Measurements from ENCODE around the gene TAS1R1. TPM values are rescaled to one million over a fixed set of nuclear protein-coding genes. Genes with fewer than 3 reads are reported as not detected.

Gene TAS1R1
- total RNA-seq, 2 donors from 2014 or later, result not detected

DNA sequence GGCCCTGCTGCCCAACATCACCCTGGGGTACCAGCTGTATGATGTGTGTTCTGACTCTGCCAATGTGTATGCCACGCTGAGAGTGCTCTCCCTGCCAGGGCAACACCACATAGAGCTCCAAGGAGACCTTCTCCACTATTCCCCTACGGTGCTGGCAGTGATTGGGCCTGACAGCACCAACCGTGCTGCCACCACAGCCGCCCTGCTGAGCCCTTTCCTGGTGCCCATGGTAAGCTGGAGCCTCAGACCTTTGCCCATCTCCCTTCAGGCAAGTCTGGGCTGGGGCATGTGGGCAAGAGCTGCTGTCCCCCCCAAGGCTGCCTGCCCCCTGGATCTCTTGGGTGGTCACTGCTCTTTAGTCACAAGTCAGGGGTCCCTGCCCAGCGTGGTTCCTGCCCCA is 15.9 kb downstream of the TAS1R1 start:
- no peak overlapping the region for H3K4me3 ChIP-seq
- no peaks in the 10 kb centered on the region for H3K36me3 ChIP-seq (replicated peaks in 1 of 2; ENCODE audit: insufficient read depth in 1 of 2, low read depth in 2 of 2)
- H3K27ac ChIP-seq, result no peak overlapping the region
- intact Hi-C loops (cut with DNase I), result no loop called here
- WGBS, 2 donors, result 0 to 72% methylated on average over 1 to 5 of the region's 5 CpGs
- H3K9me3 ChIP-seq, result no peaks in the 10 kb centered on the region
- no peaks in the 10 kb centered on the region for H3K4me1 ChIP-seq
- ATAC-seq (no peak), DNase-seq (no peak)
- peaks cover 0 to 3% of the 10 kb centered on the region in 2 donors for H3K27me3 ChIP-seq
- TF ChIP-seq POLR2A (IDR thresholded peaks at IDR 0.05), result no peak
- TF ChIP-seq, protein P1, sequence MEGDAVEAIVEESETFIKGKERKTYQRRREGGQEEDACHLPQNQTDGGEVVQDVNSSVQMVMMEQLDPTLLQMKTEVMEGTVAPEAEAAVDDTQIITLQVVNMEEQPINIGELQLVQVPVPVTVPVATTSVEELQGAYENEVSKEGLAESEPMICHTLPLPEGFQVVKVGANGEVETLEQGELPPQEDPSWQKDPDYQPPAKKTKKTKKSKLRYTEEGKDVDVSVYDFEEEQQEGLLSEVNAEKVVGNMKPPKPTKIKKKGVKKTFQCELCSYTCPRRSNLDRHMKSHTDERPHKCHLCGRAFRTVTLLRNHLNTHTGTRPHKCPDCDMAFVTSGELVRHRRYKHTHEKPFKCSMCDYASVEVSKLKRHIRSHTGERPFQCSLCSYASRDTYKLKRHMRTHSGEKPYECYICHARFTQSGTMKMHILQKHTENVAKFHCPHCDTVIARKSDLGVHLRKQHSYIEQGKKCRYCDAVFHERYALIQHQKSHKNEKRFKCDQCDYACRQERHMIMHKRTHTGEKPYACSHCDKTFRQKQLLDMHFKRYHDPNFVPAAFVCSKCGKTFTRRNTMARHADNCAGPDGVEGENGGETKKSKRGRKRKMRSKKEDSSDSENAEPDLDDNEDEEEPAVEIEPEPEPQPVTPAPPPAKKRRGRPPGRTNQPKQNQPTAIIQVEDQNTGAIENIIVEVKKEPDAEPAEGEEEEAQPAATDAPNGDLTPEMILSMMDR (IDR thresholded peaks at IDR 0.05), result no peak

- Histone ChIP-seq H3K27me3 (peaks cover 0 to 3% of the 10 kb centered on the region in 2 donors), H3K4me1 (no peaks in the 10 kb centered on the region), H3K27ac (no peak overlapping the region), H3K36me3 (replicated peaks in 1 of 2; ENCODE audit: insufficient read depth in 1 of 2, low read depth in 2 of 2) (no peaks in the 10 kb centered on the region), H3K9me3 (no peaks in the 10 kb centered on the region), H3K4me3 (no peak overlapping the region)
- WGBS, 2 donors, result 69 to 81% methylated on average over 11 to 12 of the region's 12 CpGs
- DNase-seq (no peak), ATAC-seq (no peak)
- TF ChIP-seq POLR2A (IDR thresholded peaks at IDR 0.05), result no peak
- TF ChIP-seq, protein P1 (IDR thresholded peaks at IDR 0.05), result no peak
- intact Hi-C loops (cut with DNase I), result no loop called here
Measured at GRCh38 chr1:6572653-6573383, 17.7 kb downstream of the TAS1R1 start.

DNA sequence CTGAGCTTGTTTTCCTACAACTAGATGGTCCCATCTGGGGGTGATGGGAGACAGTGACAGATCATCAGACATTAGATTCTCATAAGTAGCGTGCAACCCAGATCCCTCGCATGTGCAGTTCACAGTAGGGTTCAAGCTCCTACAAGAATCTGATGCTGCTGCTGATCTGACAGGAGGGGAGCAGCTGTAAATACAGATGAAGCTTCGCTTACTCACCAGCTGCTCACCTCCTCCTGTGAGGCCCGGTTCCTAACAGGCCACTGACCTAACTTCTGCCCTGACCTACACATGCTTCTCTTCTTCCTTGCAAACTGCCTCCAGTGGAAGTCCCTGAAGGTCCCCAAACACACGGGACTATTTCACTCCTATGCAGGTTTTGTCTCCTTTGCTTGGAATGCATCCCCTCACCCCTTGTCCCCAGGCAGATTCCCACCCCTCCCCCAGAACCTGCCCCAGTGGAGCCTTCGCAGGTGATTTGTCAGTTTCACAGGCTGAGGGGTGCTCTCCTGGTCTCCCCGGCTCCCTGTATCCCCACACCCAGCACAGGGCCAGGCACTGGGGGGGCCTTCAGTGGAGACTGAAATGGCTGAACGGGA is 19.0 kb downstream of the TAS1R1 start:
- H3K4me3 ChIP-seq, result no peak overlapping the region
- no peak overlapping the region for H3K27ac ChIP-seq
- intact Hi-C loops (cut with DNase I), result no loop called here
- TF ChIP-seq POLR2A (IDR thresholded peaks at IDR 0.05), result no peak
- TF ChIP-seq, protein P1 (IDR thresholded peaks at IDR 0.05), result no peak
- 76 to 81% methylated on average over 7 to 8 of the region's 8 CpGs for WGBS, 2 donors
- no peaks in the 10 kb centered on the region for H3K9me3 ChIP-seq
- peaks cover 2% of the 10 kb centered on the region for H3K4me1 ChIP-seq
- peaks cover 0 to 3% of the 10 kb centered on the region in 2 donors for H3K27me3 ChIP-seq
- no peaks in the 10 kb centered on the region for H3K36me3 ChIP-seq (replicated peaks in 1 of 2; ENCODE audit: insufficient read depth in 1 of 2, low read depth in 2 of 2)
- ATAC-seq, result no peak
- no peak for DNase-seq

- H3K4me3 ChIP-seq, result no peak overlapping the region
- intact Hi-C loops (cut with DNase I), result no loop called here
- peaks cover 7% of the 10 kb centered on the region for H3K4me1 ChIP-seq
- no peaks in the 10 kb centered on the region for H3K36me3 ChIP-seq (replicated peaks in 1 of 2; ENCODE audit: insufficient read depth in 1 of 2, low read depth in 2 of 2)
- 60 to 79% methylated on average over 1 to 14 of the region's 14 CpGs for WGBS, 2 donors
- peaks cover 0 to 3% of the 10 kb centered on the region in 2 donors for H3K27me3 ChIP-seq
- H3K9me3 ChIP-seq, result no peaks in the 10 kb centered on the region
- ATAC-seq, result no peak
- no peak for DNase-seq
- TF ChIP-seq POLR2A (IDR thresholded peaks at IDR 0.05), result no peak
- TF ChIP-seq, protein P1 (IDR thresholded peaks at IDR 0.05), result no peak
- H3K27ac ChIP-seq, result no peak overlapping the region
Measured at GRCh38 chr1:6574818-6575217, 19.7 kb downstream of the TAS1R1 start.

Data from body of pancreas (tissue), 4 donors.